Ectodermal cell (in vitro differentiated cells): ENCODE results near the gene PSMB3.
A peak's percentile ranks its signal among the peaks of the same experiment; 100 is the strongest.

Source experiments
- H3K27ac ChIP-seq: 2 replicates; pipeline ENCODE4 v1.7.0; 2013; ENCODE audit warnings: mild to moderate bottlenecking, low read depth, low read length; ENCODE audit not compliant: insufficient read depth, poor library complexity, severe bottlenecking
- H3K27me3 ChIP-seq: 2 replicates; pipeline ENCODE4 v1.7.0; 2013; ENCODE audit warnings: mild to moderate bottlenecking, low read length; ENCODE audit not compliant: insufficient read depth, control insufficient read depth, poor library complexity, severe bottlenecking
- H3K36me3 ChIP-seq: one replicate; pipeline ENCODE4 v1.7.0; 2013; ENCODE audit warnings: low read length; ENCODE audit not compliant: control insufficient read depth, insufficient read depth
- H3K4me1 ChIP-seq: one replicate; pipeline ENCODE4 v1.7.0; 2013; ENCODE audit warnings: low read length; ENCODE audit not compliant: control insufficient read depth, insufficient read depth
- H3K4me3 ChIP-seq: 2 replicates; pipeline ENCODE4 v1.7.0; 2013; ENCODE audit warnings: low read depth, low read length, control low read depth; ENCODE audit not compliant: insufficient read depth
- H3K9me3 ChIP-seq: 2 replicates; pipeline ENCODE4 v1.7.0; 2013; ENCODE audit warnings: mild to moderate bottlenecking, low read length, moderate library complexity; ENCODE audit not compliant: control insufficient read depth
- WGBS, 2 experiments: methylation state at CpG; one replicate each; pipeline ENCODE4 v1.1.7; 2013; ENCODE audit warnings: missing lambda C conversion rate in 2 of 2; 5-methylcytosine and 5-hydroxymethylcytosine counted together

Gene PSMB3

DNA sequence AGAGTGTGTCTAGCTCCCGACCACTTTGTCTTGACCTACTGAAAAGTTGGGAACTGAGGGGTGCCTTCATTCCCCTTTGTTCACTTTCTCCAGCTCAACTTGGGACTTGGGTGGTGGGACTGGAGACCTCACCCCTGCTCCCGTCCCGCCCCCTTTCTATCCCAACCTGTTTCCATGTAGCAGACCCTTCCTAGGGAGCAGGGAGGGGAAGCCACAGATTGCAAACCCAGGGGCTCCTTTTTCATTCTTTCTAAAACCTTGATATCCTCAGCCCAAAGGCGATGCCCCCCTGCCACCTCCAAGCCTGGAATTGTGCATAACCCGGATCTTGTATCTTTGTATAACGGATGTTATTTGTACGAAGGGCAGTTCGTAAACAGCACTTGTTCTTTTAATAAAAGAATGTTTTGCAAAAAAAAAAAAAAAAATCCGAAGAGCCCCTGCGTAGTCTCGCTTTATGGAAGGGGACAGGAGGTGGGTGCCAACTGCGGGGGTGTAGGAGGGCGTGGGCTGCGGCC is 23.1 kb upstream of the PSMB3 start:
- H3K27me3 ChIP-seq, result peaks cover 5% of the 10 kb centered on the region
- H3K36me3 ChIP-seq, result peaks cover 10% of the 10 kb centered on the region
- WGBS, 2 experiments, result 45 to 48% methylated on average over 14 of the region's 14 CpGs
- H3K9me3 ChIP-seq, result no peaks in the 10 kb centered on the region
- H3K4me1 ChIP-seq, result peaks cover 3% of the 10 kb centered on the region
- peak overlapping the region; percentile 59 for H3K4me3 ChIP-seq
- no peak overlapping the region for H3K27ac ChIP-seq

DNA sequence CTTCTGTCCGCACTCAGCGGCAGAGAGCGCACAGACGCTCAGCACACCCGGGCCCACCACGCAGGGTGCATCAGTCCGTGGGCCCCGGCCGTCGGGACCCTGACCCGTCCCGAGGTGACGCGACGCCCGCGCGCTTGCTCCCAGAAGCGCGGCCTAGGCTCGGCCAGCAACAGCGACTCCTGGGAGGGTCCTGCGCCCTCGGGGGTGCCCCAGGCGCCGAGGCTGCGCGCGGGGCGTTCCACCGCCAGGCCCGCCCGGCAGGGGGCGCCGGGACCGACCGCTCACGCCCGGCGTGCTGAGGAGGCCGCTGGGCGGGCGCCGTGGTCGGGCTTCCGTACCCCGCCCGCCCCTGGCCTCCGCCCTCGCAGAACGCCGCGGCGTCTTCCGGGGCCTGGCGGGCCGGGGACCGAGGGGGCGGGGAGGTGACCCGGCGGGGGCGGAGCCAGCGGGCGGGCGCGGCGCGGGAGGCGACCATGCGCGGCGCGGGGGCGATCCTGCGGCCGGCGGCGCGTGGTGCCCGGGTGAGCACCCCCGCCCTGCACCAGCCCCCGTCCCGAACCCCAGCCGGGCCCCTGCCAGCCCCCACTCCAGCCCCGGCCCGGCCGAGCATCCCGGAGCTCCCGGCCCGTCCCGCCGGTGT is 22.5 kb upstream of the PSMB3 start, which contains the start of gene CISD3:
CISD3 (plus strand) TSS at position 456 of the 640 bp plus-strand sequence; CDS start at position 474, 18 bp downstream.
- Histone ChIP-seq H3K4me1 (peaks cover 3% of the 10 kb centered on the region), H3K9me3 (no peaks in the 10 kb centered on the region), H3K4me3 (peak within 1 kb of the TSS; percentile 59), H3K27me3 (peaks cover 5% of the 10 kb centered on the region), H3K27ac (peak within 1 kb of the TSS; percentile 42), H3K36me3 (peaks cover 10% of the 10 kb centered on the region)
- WGBS, 2 experiments, result 1% methylated on average over 92 of the region's 92 CpGs

DNA sequence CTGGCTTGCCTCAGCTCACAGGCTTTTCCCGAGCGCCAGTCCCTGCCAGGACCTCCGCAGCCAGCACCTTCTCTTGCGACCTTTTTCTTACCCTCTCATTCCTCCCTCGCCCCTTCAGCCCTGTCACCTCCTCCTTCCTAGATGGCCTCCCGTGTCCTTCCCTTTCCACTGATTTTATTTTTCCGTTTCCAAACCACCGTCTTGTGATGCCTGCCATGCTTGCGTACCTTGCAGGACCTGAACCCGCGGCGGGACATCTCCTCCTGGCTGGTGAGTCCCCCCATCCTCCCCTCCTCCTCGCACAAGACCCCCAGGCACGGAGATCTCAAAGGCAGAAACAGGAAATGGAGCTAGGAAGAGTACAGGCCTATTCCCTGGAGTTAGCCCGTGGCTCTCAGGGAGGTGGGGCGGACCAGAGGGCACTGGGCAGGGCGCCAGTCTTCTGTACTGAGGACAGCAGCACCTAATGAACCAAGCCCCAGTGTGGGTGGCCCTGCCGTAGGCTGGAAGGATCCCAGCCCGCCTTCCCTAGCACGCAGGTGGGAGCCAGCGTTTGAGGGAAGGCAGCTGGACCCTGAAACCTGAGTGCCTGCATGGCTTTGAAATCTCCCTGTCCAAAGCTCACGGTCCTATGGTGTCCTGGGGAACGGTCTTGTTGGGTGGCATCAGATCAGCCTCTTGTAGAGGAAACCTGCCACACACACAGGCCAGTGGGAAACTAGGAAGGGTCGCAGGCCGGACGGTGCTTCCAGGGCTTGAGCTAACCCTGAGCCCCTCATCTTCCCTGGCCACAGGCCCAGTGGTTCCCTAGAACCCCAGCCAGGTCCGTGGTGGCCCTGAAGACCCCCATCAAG is 21.8 kb upstream of the PSMB3 start:
- Histone ChIP-seq H3K27ac (peak overlapping the region; percentile 42), H3K4me1 (peaks cover 3% of the 10 kb centered on the region)
- WGBS, 2 experiments, result 27 to 28% methylated on average over 27 of the region's 27 CpGs

DNA sequence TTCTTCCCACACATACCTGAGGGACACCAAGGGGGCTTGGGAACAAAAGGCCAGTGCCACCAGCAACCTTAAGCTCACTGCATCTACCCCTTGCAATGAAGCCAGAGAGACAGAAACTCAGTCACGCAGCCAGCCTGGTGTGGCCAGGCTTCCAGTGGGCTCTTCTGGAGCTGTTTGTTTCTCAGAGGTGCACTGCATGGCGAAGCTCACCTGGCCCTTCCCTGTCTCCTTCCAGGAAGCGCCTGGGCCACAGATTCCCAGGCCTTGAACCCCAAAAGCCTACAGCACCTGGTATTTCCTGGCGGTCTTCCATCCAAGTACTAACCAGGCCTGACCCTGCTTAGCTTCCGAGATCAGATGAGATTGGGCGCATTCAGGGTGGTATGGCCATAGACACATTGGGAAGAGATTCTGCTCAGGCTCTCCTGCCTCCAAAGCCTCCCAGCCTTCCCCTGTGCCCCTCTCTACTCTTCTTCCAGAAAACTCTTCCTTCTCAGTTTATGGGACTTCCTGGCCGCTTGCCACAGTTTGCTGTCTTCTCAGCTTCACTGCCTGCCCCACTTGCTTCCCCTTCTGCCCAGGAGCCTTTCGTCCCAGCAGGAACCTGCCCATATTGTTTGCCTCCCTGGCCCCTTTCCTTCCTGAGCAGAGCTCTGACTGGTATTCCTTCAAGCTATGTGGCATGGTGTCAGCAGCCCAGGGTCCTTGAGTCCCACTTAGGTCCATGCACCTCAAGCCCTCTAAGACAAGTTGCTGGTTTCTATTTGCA is 20.8 kb upstream of the PSMB3 start:
- peaks cover 10% of the 10 kb centered on the region for H3K36me3 ChIP-seq
- no peak overlapping the region for H3K27ac ChIP-seq
- peaks cover 5% of the 10 kb centered on the region for H3K27me3 ChIP-seq
- no peak overlapping the region for H3K4me3 ChIP-seq
- H3K9me3 ChIP-seq, result no peaks in the 10 kb centered on the region
- WGBS, 2 experiments, result 93 to 95% methylated on average over 8 of the region's 8 CpGs
- H3K4me1 ChIP-seq, result peaks cover 3% of the 10 kb centered on the region

More for the DNA sequence above, 21.8 kb upstream of the PSMB3 start:
- H3K4me3 ChIP-seq, result peak overlapping the region; percentile 59
- peaks cover 5% of the 10 kb centered on the region for H3K27me3 ChIP-seq
- H3K36me3 ChIP-seq, result peaks cover 10% of the 10 kb centered on the region
- no peaks in the 10 kb centered on the region for H3K9me3 ChIP-seq

DNA sequence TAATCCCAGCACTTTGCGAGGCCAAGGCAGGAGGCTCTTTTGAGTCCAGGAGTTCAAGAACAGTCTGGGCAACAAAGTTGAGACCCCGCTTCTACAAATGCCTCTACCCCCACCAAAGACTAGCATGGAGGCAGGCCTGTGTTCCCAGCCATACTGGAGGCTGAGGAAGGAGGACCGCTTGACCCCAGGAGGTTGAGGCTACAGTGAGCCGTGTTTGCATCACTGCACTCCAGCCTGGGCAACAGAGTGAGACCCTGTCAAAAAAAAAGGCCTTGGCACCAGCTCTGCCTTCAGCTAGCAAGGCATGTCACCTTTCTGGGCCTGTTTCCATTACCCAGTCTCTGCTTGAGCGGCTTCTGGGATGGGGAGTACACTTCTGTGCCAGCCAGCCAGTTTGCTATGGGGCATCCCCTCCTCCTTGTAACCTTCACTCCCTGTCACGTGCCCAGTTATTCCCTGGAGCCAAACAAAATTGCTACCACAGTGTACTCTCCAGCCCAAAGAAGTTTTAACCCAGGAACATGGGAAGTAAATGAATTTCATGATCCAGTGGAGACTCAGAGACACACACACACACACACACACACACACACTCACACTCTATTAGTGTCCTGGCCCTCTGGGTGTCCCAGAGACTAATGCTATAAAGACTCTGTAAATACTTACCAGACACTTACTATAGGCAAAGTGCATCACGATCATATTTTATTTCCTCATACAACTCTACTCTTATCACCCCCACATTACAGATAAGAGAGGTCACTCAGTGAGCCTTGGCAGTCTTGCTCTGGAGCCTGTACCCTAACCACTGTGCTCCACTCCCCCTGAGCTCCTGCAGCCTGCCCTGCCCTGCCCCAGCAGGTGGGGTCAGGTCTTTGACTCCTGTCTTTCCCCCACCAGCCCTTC is 19.9 kb upstream of the PSMB3 start:
- Histone ChIP-seq H3K27me3 (peaks cover 5% of the 10 kb centered on the region), H3K9me3 (no peaks in the 10 kb centered on the region), H3K36me3 (peaks cover 10% of the 10 kb centered on the region), H3K4me3 (no peak overlapping the region), H3K27ac (no peak overlapping the region), H3K4me1 (peaks cover 3% of the 10 kb centered on the region)
- WGBS, 2 experiments, result 89 to 94% methylated on average over 7 of the region's 7 CpGs

DNA sequence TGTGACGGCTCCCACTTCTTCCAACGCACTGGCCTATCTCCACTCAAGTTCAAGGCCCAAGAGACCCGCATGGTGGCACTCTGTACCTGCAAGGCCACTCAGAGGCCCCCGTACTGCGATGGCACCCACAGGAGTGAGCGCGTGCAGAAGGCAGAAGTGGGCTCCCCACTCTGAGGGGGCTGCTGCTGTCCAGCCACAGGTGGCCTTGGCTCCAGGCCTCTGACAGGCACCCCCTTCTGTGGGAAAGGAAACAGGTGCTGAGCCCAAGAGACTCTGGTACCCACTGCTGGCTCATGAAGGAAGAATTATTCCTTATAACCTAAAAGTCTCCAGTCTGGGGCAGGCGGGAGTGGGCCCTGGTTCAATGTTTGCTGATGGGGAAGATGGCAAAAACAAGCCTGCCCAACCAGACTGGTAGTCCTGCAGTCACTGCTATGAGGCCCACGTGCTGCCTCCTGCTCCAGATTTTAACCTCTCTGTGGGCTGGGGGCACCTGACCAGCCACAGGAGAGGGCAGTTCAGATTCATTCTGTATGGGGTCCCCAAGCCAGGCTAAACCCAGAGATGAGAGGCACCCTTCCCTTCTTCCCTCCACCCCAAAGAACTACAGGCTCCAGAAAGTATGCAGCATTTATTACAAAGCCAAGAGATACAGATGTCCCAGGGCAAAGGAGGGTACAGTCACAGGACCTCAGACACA is 19.1 kb upstream of the PSMB3 start:
- Histone ChIP-seq H3K9me3 (no peaks in the 10 kb centered on the region), H3K4me3 (no peak overlapping the region), H3K4me1 (peaks cover 3% of the 10 kb centered on the region), H3K27me3 (peaks cover 5% of the 10 kb centered on the region), H3K27ac (no peak overlapping the region), H3K36me3 (peaks cover 17% of the 10 kb centered on the region)
- 89 to 92% methylated on average over 9 of the region's 9 CpGs for WGBS, 2 experiments

DNA sequence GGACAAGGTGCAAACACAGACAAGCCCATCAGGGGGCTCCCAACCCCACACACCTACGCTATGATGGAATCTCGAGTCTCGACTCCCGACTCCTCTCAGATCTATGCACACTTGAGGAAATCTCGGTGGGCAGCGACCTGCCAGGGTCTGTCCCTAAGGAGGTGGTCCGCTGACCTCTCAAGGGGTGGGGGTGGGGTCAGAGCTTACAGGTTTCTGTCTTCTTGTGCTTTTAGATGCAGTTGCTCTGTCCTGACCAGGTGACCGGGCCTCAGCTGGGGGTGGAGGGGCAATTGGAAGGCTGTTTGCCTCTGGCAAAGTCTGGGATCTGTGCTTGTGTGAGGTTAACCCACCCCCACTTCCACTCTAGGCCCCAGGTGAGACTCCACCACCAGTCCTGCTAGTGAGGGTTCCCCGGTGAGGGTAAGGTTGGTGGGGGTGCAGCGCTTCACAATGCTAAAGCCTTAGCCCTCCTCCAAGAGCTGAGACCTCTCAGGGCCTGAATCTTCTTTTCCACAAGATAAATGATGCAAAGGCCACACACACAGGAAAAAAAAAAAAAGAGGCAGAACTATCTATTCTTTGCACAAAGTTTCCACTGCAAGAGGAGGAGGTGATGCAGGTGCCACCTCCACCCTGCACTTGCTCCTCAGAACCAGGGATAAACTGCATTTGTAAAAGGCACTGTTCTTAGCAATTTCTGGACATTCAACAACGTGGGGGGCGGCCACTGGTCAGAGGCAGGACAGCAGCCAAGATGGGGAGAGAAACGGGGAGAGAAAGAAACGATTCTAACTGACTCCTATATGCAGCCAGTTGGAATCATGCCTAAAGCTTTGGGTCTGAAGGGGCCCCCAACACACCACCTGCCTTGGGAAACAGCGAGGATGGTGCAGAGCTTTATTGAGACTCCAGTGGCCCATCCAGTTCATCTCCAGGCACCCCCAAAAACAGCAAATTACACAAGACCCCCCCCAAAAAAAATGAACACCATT is 18.3 kb upstream of the PSMB3 start:
- Histone ChIP-seq H3K4me3 (no peak overlapping the region), H3K27ac (no peak overlapping the region), H3K9me3 (no peaks in the 10 kb centered on the region), H3K4me1 (peaks cover 3% of the 10 kb centered on the region), H3K36me3 (peaks cover 26% of the 10 kb centered on the region), H3K27me3 (no peaks in the 10 kb centered on the region)
- WGBS, 2 experiments, result 89% methylated on average over 15 of the region's 15 CpGs

DNA sequence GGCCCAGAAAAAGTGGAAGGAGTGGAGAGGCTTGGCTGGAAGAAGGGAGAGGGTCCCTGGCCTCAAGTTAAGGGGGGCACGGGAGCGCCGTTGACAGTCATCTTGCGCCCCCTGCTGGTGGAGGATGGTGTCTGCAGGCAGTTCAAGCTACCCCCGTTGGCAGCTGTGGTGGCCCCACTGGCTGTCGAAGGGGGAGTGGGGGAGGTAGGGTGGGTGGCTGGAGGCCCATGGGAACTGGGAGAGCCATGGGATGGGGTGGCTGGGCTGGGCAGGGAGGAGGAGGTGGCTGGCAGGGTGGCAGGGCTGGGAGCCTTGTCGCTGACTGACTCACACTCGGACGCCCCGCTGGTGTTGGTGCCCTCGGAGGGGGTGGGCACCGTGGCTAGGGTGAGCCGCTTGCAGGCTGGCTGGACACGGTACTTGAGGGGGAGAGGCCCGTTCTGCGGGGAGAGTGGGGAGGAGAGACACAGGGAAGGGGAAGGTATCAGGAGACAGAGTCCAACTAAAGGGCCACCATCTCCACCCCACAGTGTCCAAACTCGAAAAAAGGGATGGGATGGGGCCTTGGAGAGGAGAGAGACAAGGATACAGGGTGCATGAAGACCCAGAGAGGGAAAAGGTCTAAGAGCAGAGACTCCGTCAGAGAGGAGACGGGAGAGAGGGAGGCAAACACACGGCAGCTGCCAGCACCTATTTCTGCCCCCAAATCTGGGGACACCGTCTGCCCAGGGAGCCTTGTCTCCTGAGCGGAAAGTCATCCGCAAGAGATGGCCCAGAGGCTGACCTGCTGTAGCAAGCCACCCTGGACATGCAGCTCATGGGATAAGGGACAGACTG is 17.2 kb upstream of the PSMB3 start:
- Histone ChIP-seq H3K27ac (no peak overlapping the region), H3K27me3 (no peaks in the 10 kb centered on the region), H3K9me3 (no peaks in the 10 kb centered on the region), H3K4me1 (no peaks in the 10 kb centered on the region), H3K36me3 (peaks cover 31% of the 10 kb centered on the region), H3K4me3 (no peak overlapping the region)
- WGBS, 2 experiments, result 68 to 71% methylated on average over 23 of the region's 23 CpGs
